Measurements from ENCODE around the gene TCEA2. TPM values are rescaled to one million over a fixed set of nuclear protein-coding genes. Genes with fewer than 3 reads are reported as not detected.

The TCEA2 gene
- total and polyA plus RNA-seq, 2 donors (not counting 1 experiment from before 2014, with no cell fraction given) = 58.1 to 63.9 TPM

DNA sequence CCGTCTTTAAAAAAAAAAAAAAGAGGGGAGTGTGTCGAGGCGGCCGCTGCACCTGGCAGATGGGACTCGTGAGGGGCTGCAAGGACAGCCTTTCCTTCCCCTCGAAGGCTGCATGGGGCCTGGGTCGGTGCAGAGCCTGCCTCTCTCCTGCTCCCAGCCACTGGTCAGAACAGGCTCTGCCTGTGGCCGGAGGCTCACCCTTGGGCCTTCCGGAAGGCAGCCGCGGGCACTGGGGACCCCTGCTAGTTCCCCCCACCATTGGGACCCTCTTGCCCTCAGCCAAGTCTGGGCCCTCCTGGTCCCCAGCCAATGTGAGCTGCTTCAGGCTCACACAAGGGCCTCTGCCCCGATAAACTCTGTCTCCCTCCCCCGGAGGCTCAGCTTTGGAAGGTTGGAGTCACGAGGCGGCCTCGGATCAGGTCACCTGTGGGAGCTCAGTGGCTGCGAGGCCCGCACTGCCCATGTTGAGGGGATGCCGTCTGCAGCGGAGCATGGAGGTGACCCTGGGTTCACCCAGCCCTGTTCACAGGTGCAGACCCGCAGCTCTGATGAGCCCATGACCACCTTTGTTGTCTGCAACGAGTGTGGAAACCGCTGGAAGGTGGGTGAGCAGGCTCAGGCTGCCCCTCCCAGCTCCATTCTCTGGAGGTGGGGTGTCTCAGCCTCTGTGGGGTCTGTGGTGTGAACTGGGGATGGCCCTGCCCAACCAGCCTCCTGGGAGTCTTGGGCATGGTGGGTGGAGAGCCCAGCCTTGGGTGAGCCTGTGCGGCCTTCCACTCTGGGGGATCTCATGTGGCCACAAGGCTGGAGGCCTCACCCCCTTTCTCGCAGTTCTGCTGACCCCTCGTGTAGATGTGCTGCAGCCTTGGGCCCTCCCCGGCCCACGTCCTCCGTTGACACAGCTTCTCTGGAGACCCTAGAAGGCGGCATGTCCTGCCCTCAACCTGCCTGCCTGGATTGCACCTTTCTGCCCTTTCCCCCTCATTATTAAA is 8.6 kb downstream of the TCEA2 start:
- no peaks in the 10 kb centered on the region for H3K27me3 Mint-ChIP-seq
- peak overlapping the region; percentile 79 for H3K27ac Mint-ChIP-seq
- no peaks in the 10 kb centered on the region for H3K9me3 Mint-ChIP-seq (ENCODE audit: insufficient read depth)
- H3K4me1 Mint-ChIP-seq = peaks cover 53% of the 10 kb centered on the region
- Histone ChIP-seq H3K4me2 (replicated peaks; ENCODE audit: low read depth, low read length, poor library complexity, severe bottlenecking) (peak overlapping the region; percentile 24), H3K4me1 (ENCODE audit: control insufficient read depth in 2 of 2, insufficient read depth in 2 of 2, low read length in 2 of 2) (peaks cover 32 to 80% of the 10 kb centered on the region in 2 donors), H3K4me3 (ENCODE audit: control extremely low read depth in 1 of 5, extremely low read depth in 1 of 5, insufficient read depth in 1 of 5, low read depth in 2 of 5, low read length in 4 of 5) (no peak overlapping the region), H2AFZ (ENCODE audit: insufficient read depth, low read depth, low read length, poor library complexity, severe bottlenecking) (no peak overlapping the region), H3K36me3 (replicated peaks in 1 of 2; ENCODE audit: control extremely low read depth in 1 of 2, control insufficient read depth in 1 of 2, extremely low read depth in 1 of 2, insufficient read depth in 2 of 2, low read length in 1 of 2) (peaks cover 0 to 48% of the 10 kb centered on the region in 2 experiments), H3K27ac (ENCODE audit: low read length in 2 of 2) (peak overlapping the region in 1 of 2 donors; percentile 56), H3K9ac (ENCODE audit: low read length) (no peak overlapping the region), H3K9me3 (ENCODE audit: control extremely low read depth in 1 of 3, control insufficient read depth in 2 of 3, insufficient read depth in 1 of 3, low read length in 2 of 3) (no peaks in the 10 kb centered on the region), H3K27me3 (replicated peaks in 1 of 4; ENCODE audit: control extremely low read depth in 1 of 4, control insufficient read depth in 3 of 4, insufficient read depth in 4 of 4, low read length in 3 of 4) (no peaks in the 10 kb centered on the region), H4K20me1 (ENCODE audit: control insufficient read depth, insufficient read depth, low read length, poor library complexity, severe bottlenecking) (peaks cover 67% of the 10 kb centered on the region), H3K79me2 (ENCODE audit: control insufficient read depth, insufficient read depth, low read length) (peaks cover 30% of the 10 kb centered on the region)
- peak overlapping the region; percentile 26 for H3K4me3 Mint-ChIP-seq
- DNase-seq = no peak
- TF ChIP-seq, protein P1, sequence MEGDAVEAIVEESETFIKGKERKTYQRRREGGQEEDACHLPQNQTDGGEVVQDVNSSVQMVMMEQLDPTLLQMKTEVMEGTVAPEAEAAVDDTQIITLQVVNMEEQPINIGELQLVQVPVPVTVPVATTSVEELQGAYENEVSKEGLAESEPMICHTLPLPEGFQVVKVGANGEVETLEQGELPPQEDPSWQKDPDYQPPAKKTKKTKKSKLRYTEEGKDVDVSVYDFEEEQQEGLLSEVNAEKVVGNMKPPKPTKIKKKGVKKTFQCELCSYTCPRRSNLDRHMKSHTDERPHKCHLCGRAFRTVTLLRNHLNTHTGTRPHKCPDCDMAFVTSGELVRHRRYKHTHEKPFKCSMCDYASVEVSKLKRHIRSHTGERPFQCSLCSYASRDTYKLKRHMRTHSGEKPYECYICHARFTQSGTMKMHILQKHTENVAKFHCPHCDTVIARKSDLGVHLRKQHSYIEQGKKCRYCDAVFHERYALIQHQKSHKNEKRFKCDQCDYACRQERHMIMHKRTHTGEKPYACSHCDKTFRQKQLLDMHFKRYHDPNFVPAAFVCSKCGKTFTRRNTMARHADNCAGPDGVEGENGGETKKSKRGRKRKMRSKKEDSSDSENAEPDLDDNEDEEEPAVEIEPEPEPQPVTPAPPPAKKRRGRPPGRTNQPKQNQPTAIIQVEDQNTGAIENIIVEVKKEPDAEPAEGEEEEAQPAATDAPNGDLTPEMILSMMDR (IDR thresholded peaks at IDR 0.05) = no peak
- no peak for TF ChIP-seq EZH2 (IDR thresholded peaks at IDR 0.05; ENCODE audit: borderline replicate concordance, insufficient read depth, low read depth, low read length, poor library complexity, severe bottlenecking)
- ChIA-PET POLR2A (interaction anchor here (0.7 to 1.6 kb wide), 3 partner anchors 29 to 50 kb away, joined by 3 to 6 read pairs (median 3); no protein-coding TSS in a partner anchor), CTCF (interaction anchor here (0.9 to 1.8 kb wide), 2 partner anchors 28 to 49 kb away, joined by 3 to 9 read pairs; no protein-coding TSS in a partner anchor)
- 55% methylated on average over 26 of the region's 30 CpGs for WGBS (ENCODE audit: insufficient coverage)
- ATAC-seq (ENCODE audit: low read depth) = peak; percentile 10
- intact Hi-C loops (cut with micrococcal nuclease) = no loop called here

All from B cell (primary cell).